GM19455 (cell line): ENCODE results near the gene CD300LF.

ENCODE experiments used
- ATAC-seq: cut with Tn5 transposase; IDR thresholded peaks from one replicate; pipeline ENCODE4 v1.9.1; 2021; ENCODE audit not compliant: unreplicated experiment

The CD300LF gene

GRCh38 chr17:74712756-74713155 is at the start of gene CD300LF:
Gene CD300LF, minus strand, starts transcription at chr17:74712923. Its CDS starts 57 bp downstream, at chr17:74712866.
- ATAC-seq = no peak

- no peak for ATAC-seq
Observed at GRCh38 chr17:74761931-74762330, 49.2 kb upstream of the CD300LF start.

- ATAC-seq = no peak
Observed at GRCh38 chr17:74761419-74761818, 48.7 kb upstream of the CD300LF start.

GRCh38 chr17:74760404-74761105 is 47.8 kb upstream of the CD300LF start:
- ATAC-seq = no peak

GRCh38 chr17:74759941-74760340 is 47.2 kb upstream of the CD300LF start:
- no peak for ATAC-seq

- no peak for ATAC-seq
Observed at GRCh38 chr17:74759243-74759801, 46.6 kb upstream of the CD300LF start.

GRCh38 chr17:74758848-74759168 is 46.1 kb upstream of the CD300LF start:
- no peak for ATAC-seq

GRCh38 chr17:74757931-74758847 is 45.5 kb upstream of the CD300LF start:
- no peak for ATAC-seq

GRCh38 chr17:74757502-74757901 is 44.8 kb upstream of the CD300LF start:
- no peak for ATAC-seq

GRCh38 chr17:74756891-74757290 is 44.2 kb upstream of the CD300LF start:
- ATAC-seq = no peak

GRCh38 chr17:74755533-74755932 is 42.8 kb upstream of the CD300LF start:
- no peak for ATAC-seq

- no peak for ATAC-seq
Observed at GRCh38 chr17:74754832-74755231, 42.1 kb upstream of the CD300LF start.

- ATAC-seq = no peak
Observed at GRCh38 chr17:74752822-74753401, 40.2 kb upstream of the CD300LF start.

- ATAC-seq = no peak
Observed at GRCh38 chr17:74752415-74752814, 39.7 kb upstream of the CD300LF start.

GRCh38 chr17:74750327-74751069 is 37.8 kb upstream of the CD300LF start:
- ATAC-seq = no peak

GRCh38 chr17:74750039-74750326 is 37.3 kb upstream of the CD300LF start:
- ATAC-seq = no peak

GRCh38 chr17:74749279-74750038 is 36.7 kb upstream of the CD300LF start:
- peak; percentile 18 for ATAC-seq

- peak; percentile 88 for ATAC-seq
Observed at GRCh38 chr17:74748529-74749278, 36.0 kb upstream of the CD300LF start, which contains the start of gene NHERF1. Gene NHERF1, plus strand, starts transcription at chr17:74748628. Its CDS starts 219 bp downstream, at chr17:74748847.

GRCh38 chr17:74748279-74748528 is 35.5 kb upstream of the CD300LF start:
- ATAC-seq = no peak

GRCh38 chr17:74746922-74747321 is 34.2 kb upstream of the CD300LF start:
- ATAC-seq = no peak
